HG02588 (cell line): ENCODE measurements around the gene TSPAN19.

Experiments
- ATAC-seq: cut with Tn5 transposase; IDR thresholded peaks from one replicate; pipeline ENCODE4 v1.9.1; 2021; ENCODE audit warnings: mild to moderate bottlenecking, moderate library complexity; ENCODE audit not compliant: unreplicated experiment

The TSPAN19 gene

DNA sequence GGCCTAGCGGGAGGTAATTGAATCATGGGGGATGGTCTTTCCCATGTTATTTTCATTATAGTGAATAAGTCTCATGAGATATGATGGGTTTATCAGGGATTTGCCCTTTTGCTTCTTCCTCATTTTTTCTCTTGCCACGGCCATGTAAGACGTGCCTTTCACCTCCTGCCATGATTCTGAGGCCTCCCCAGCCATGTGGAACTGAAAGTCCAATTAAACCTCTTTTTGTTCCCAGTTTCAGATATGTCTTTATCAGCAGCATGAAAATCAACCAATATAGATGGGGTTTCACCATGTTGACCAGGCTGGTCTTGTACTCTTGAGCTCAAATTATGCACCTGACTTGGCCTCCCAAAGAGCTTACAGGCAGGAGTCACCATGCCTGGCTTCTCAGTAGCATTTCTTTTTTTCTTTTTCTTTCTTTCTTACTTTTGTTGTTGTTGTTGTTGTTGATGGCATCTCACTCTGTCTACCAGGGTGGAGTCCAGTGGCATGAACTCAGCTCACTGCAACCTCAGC is 33.2 kb downstream of the TSPAN19 start:
- no peak for ATAC-seq

- ATAC-seq = no peak
Measured at GRCh38 chr12:85000729-85001128, 35.3 kb downstream of the TSPAN19 start.

GRCh38 chr12:84998341-84998740 is 37.7 kb downstream of the TSPAN19 start:
- ATAC-seq = no peak

DNA sequence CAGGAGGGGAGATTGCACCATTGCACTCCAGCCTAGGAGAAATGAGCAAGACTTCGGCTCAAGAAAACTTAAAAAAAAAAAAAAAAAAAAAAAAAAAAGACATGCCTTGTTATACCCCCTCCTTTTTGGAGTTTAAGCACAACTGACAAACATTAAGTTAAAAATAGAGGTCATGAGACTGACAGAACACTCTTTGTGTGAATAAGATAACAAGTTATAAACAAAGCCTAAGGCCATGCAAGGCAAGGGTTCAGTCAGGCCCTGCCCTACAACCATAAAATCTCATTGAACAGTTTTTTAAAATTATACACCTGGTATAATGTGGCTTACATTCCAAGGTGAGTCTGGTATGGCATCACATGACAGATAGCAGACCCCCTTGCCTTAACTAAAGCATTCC is 39.3 kb downstream of the TSPAN19 start:
- no peak for ATAC-seq

DNA sequence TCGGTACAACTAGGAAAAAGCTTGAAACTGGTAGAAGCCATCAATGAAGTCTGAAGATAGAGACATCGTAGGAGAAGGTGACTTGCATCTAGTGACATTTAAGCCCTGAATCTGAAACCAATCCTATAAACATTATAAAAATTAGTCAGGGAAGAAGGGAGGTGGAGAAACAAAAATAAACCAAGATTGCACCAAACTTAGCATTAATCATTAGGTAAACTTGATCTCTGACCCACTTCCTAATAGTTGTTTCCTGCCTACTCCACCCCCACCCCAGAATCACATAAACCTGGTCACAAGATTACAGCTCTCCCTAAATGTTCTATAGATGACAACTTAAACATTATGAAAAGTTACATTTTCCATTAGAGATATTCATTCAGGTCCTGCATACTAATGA is 40.4 kb downstream of the TSPAN19 start:
- ATAC-seq = no peak

GRCh38 chr12:84994426-84994825 is 41.7 kb downstream of the TSPAN19 start:
- ATAC-seq = no peak

- no peak for ATAC-seq
Measured at GRCh38 chr12:84986586-84986985, 49.5 kb downstream of the TSPAN19 start.

DNA sequence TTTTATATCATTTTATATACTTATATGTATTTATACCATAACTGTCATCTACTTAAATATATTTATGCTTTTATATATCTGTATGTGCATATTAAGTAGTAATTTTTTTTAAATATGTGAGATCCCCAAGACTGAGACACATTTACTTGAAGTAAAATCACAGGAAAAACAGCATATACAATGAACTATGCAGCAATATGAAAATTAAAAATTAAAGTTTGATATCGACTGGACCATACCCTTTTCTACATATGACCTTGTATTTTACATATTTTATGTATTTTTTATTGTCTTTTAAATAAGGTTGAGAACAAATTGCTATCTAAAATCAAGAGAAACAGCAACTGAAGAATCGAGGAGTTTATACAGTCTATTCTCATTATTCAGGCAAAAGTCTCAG is 50.0 kb downstream of the TSPAN19 start:
- ATAC-seq = no peak

- no peak for ATAC-seq
Measured at GRCh38 chr12:84983289-84983688, 52.8 kb downstream of the TSPAN19 start.

DNA sequence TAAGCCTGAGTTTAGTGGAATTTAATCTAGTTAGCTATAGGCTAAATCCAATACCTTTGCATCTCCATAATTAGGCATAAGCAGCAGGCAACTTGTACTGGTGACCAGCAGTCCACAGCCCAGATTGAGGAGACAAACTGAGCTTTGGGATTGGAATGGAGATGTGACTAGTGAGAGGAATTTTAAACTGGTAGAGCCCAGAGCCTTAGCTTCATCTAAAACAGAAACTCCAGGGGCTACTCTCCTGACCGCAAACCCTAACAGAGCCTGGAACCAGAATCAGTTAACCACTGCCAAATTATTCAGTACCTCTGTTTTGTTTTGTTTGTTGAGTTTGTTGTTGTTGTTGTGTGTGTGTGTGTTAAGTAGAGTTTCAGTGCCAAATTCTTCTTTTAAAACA is 53.2 kb downstream of the TSPAN19 start:
- ATAC-seq = no peak

DNA sequence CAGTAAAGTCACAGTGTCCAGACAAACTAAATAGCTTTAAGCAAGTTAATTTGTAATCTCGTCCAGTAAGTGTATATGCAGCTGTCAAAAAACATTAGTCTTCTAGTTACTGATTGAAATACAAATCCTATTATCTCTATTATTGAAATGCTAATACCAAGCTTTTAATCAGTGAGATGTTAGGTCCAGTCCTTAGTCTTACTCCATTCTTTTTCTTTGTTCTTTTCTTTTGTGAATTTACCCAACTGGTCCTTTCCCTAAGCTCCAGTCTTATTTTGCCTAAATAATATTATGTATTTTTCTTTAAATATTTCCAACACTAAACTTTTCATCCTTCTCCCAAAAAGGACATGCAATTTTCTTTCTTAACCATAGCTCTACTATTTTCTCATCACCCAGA is 57.2 kb downstream of the TSPAN19 start:
- no peak for ATAC-seq

- ATAC-seq = no peak
Measured at GRCh38 chr12:84976133-84976532, 59.9 kb downstream of the TSPAN19 start.

DNA sequence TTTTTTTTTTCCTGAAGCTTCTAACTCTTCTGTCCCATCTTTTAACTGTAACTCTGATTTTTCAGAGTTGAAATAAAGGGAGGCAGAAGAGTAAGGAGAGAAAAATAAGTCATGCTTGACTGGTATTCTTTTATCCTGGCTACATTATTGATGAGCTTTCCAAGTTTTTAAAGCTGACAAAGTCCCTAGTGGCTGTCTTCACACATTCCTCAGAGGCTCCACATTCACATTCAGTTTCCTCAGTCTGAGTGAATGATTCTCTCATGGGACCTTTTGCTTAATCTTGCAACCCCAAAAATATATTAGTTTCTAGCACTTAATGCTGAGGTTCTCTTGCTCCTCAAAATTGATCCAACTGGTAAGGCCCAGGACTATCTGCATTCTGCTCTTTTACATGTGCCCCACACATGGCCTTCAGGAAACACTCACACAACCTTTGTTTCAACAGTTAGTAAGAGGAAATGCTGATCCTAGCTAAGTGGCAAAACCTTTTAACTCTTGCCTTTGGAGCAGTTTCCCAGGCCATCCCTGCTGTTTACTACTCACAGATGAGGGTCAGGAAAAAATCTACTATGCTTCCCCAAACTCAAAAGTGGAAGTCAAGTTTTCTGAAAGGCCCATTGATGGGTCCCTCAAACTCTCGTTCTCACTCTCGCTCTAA is 61.8 kb downstream of the TSPAN19 start:
- no peak for ATAC-seq

DNA sequence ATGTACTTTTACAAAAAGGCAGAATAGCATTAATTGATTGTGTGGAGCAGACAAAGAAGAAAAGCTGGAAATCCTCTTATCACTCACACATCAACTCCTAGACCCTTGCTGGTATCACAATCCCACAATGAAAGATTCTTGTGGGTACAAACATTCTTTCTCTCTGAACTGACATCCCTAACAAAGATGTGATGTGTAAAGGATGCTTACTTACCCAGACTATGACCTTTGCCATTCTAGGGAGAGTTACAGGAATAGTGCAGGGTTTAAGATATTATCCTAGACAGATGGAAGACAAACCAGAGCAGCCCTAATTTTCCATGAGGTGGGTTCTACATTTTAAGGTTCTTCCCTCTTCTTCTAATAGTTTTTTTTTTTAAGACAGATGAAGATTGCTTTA is 63.1 kb downstream of the TSPAN19 start:
- no peak for ATAC-seq

- no peak for ATAC-seq
Measured at GRCh38 chr12:84969226-84969625, 66.9 kb downstream of the TSPAN19 start.
